CD14-positive monocyte (primary cell): ENCODE data around the gene HTR1D. TPM values are rescaled to one million over a fixed set of nuclear protein-coding genes. Genes with fewer than 3 reads are reported as not detected.

Experiments
- DNase-seq, 3 donors: peaks; one replicate each; pipeline ENCODE4 v3.0.0-alpha.2; 2011 to 2022
- H2AFZ ChIP-seq: 2 replicates; pipeline ENCODE4 v1.6.0; 2012; ENCODE audit warnings: mild to moderate bottlenecking, low read depth, low read length, inconsistent platforms; ENCODE audit not compliant: insufficient read depth, poor library complexity, severe bottlenecking
- H3K27ac ChIP-seq, 2 donors: 1 replicate in 1 of 2; 2 replicates in 1 of 2; pipeline ENCODE4 v1.5.1; 2012 to 2013; ENCODE audit warnings: low read length in 2 of 2, control low read depth in 1 of 2, inconsistent platforms in 1 of 2, low read depth in 1 of 2, mild to moderate bottlenecking in 1 of 2
- H3K27me3 ChIP-seq, 2 donors: one replicate each; pipeline versions ENCODE4 v1.6.0 to v1.6.1; 2011 to 2013; ENCODE audit warnings: low read length in 2 of 2; ENCODE audit not compliant: control insufficient read depth in 2 of 2, insufficient read depth in 2 of 2
- H3K36me3 ChIP-seq, 2 donors: replicated peaks in 1 of 2; 1 replicate in 1 of 2; 2 replicates in 1 of 2; pipeline versions ENCODE4 v1.5.1 to v1.6.1; 2012 to 2013; ENCODE audit warnings: low read length in 2 of 2, control low read depth in 1 of 2, inconsistent platforms in 1 of 2, mild to moderate bottlenecking in 1 of 2; ENCODE audit not compliant: insufficient read depth in 2 of 2, control insufficient read depth in 1 of 2
- H3K4me1 ChIP-seq, 2 donors: 1 replicate in 1 of 2; 2 replicates in 1 of 2; pipeline versions ENCODE4 v1.5.1 to v1.6.1; 2012 to 2013; ENCODE audit warnings: low read length in 2 of 2, control low read depth in 1 of 2, inconsistent platforms in 1 of 2, mild to moderate bottlenecking in 1 of 2, moderate library complexity in 1 of 2; ENCODE audit not compliant: insufficient read depth in 2 of 2, control insufficient read depth in 1 of 2
- H3K4me2 ChIP-seq: replicated peaks from 2 replicates; pipeline ENCODE3; 2012; ENCODE audit warnings: low read length, moderate library complexity, mild to moderate bottlenecking; ENCODE audit not compliant: poor library complexity, severe bottlenecking; ENCODE audit errors: extremely low read depth
- H3K4me3 ChIP-seq, 3 experiments: fragments of 200-600 bp in 1 of 3; sonication (generic) in 1 of 3; replicated peaks in 1 of 3; 1 replicate in 2 of 3; 2 replicates in 1 of 3; pipeline ENCODE4 v1.5.1; 2011 to 2013; ENCODE audit warnings: low read length in 3 of 3, mild to moderate bottlenecking in 3 of 3, control low read depth in 2 of 3, low read depth in 2 of 3, inconsistent platforms in 1 of 3, moderate library complexity in 1 of 3
- H3K79me2 ChIP-seq: 2 replicates; pipeline ENCODE4 v1.6.0; 2012; ENCODE audit warnings: mild to moderate bottlenecking, control low read depth, inconsistent platforms, low read length, moderate library complexity; ENCODE audit not compliant: insufficient read depth
- H3K9ac ChIP-seq: 2 replicates; pipeline ENCODE4 v1.6.0; 2017; ENCODE audit warnings: low read length, mild to moderate bottlenecking; ENCODE audit not compliant: insufficient read depth, poor library complexity, severe bottlenecking
- H3K9me3 ChIP-seq, 2 donors: replicated peaks in 1 of 2; 1 replicate in 1 of 2; 2 replicates in 1 of 2; pipeline versions ENCODE4 v1.5.1 to v1.6.1; 2012 to 2013; ENCODE audit warnings: low read length in 2 of 2, control low read depth in 1 of 2; ENCODE audit not compliant: control insufficient read depth in 1 of 2, insufficient read depth in 1 of 2
- H4K20me1 ChIP-seq: 2 replicates; pipeline ENCODE4 v1.6.0; 2012; ENCODE audit warnings: mild to moderate bottlenecking, low read length, control low read depth, moderate library complexity; ENCODE audit not compliant: insufficient read depth
- H3K27ac Mint-ChIP-seq, 7 donors: one replicate each; pipeline ENCODE4 v1.8.0; 2020; ENCODE audit warnings: mild to moderate bottlenecking in 7 of 7, mixed read lengths in 7 of 7, moderate library complexity in 6 of 7, inconsistent platforms in 2 of 7
- H3K27me3 Mint-ChIP-seq, 3 donors: one replicate each; pipeline ENCODE4 v1.8.0; 2021 to 2022; ENCODE audit warnings: low read depth in 3 of 3, mild to moderate bottlenecking in 3 of 3, mixed read lengths in 3 of 3, moderate library complexity in 3 of 3, inconsistent platforms in 1 of 3
- H3K36me3 Mint-ChIP-seq, 2 donors: one replicate each; pipeline ENCODE4 v1.8.0; 2020; ENCODE audit warnings: mixed read lengths in 2 of 2, inconsistent platforms in 1 of 2, mild to moderate bottlenecking in 1 of 2
- H3K4me1 Mint-ChIP-seq: one replicate; pipeline ENCODE4 v1.8.0; 2020; ENCODE audit warnings: mild to moderate bottlenecking, mixed read lengths
- H3K4me3 Mint-ChIP-seq, 2 donors: one replicate each; pipeline ENCODE4 v1.8.0; 2020; ENCODE audit warnings: mild to moderate bottlenecking in 2 of 2, mixed read lengths in 2 of 2, moderate library complexity in 1 of 2
- H3K9me3 Mint-ChIP-seq, 7 donors: one replicate each; pipeline ENCODE4 v1.8.0; 2020 to 2022; ENCODE audit warnings: mixed read lengths in 7 of 7, mild to moderate bottlenecking in 6 of 7, moderate library complexity in 6 of 7, inconsistent platforms in 2 of 7
- CTCF ChIP-seq: fragments of 200-600 bp; IDR thresholded peaks from one replicate; pipeline ENCODE4 v1.8.0; 2022; ENCODE audit warnings: antibody characterized with exemption, mild to moderate bottlenecking
- WGBS: methylation state at CpG from one replicate; pipeline ENCODE4 v1.1.5; 2013; ENCODE audit warnings: missing lambda C conversion rate; ENCODE audit not compliant: insufficient coverage; 5-methylcytosine and 5-hydroxymethylcytosine counted together
- intact Hi-C, 2 donors: fragments of 100-400 bp; cut with micrococcal nuclease; formaldehyde crosslinking; loops; one replicate each; pipeline versions ENCODE4 v1.15.0 to v1.15.1; 2023
- polyA plus RNA-seq, 3 donors: library from polyadenylated mRNA; depleted of rRNA in 1 of 3; unstranded in 2 of 3; stranded (reverse) in 1 of 3; fragments of 300-500 nt in 2 of 3; fragments of >200 nt in 1 of 3; fragmentation: Illumina TruSeq in 2 of 3; gene quantifications; 1 replicate in 2 of 3; 2 replicates in 1 of 3; pipeline ENCODE4 v1.2.3, GENCODE V29; 2012 to 2021

HTR1D gene
- polyA plus RNA-seq, 3 donors: not detected

- no peak overlapping the region for H3K4me3 Mint-ChIP-seq
- intact Hi-C loops: no loop called here
- Histone ChIP-seq H3K27ac (no peak overlapping the region), H3K36me3 (no peaks in the 10 kb centered on the region), H3K4me1 (no peaks in the 10 kb centered on the region), H3K79me2 (no peaks in the 10 kb centered on the region), H3K9ac (no peak overlapping the region), H2AFZ (no peak overlapping the region), H4K20me1 (no peaks in the 10 kb centered on the region), H3K4me3 (no peak overlapping the region), H3K27me3 (no peaks in the 10 kb centered on the region), H3K9me3 (no peaks in the 10 kb centered on the region), H3K4me2 (no peak overlapping the region)
- no peaks in the 10 kb centered on the region for H3K9me3 Mint-ChIP-seq
- no peak for DNase-seq
- no peak overlapping the region for H3K27ac Mint-ChIP-seq
- no peaks in the 10 kb centered on the region for H3K4me1 Mint-ChIP-seq
- H3K27me3 Mint-ChIP-seq: peaks cover 9 to 13% (median 12%) of the 10 kb centered on the region in 3 donors
- no peak for TF ChIP-seq CTCF
- no peaks in the 10 kb centered on the region for H3K36me3 Mint-ChIP-seq
- WGBS: 93% methylated on average over 5 of the region's 11 CpGs
These were observed 22.9 kb downstream of the HTR1D start for GRCh38 chr1:23194119-23194984.

GRCh38 chr1:23193391-23194118, 23.7 kb downstream of the HTR1D start:
- peaks cover 2% of the 10 kb centered on the region for H3K4me1 Mint-ChIP-seq
- no peak overlapping the region for H3K4me3 ChIP-seq
- H3K27me3 ChIP-seq: no peaks in the 10 kb centered on the region
- H3K36me3 Mint-ChIP-seq: no peaks in the 10 kb centered on the region
- H4K20me1 ChIP-seq: no peaks in the 10 kb centered on the region
- H3K9ac ChIP-seq: no peak overlapping the region
- H3K27me3 Mint-ChIP-seq: peaks cover 10 to 13% (median 12%) of the 10 kb centered on the region in 3 donors
- TF ChIP-seq CTCF: no peak
- 97% methylated on average over 27 of the region's 27 CpGs for WGBS
- no peak overlapping the region for H3K4me3 Mint-ChIP-seq
- DNase-seq: no peak
- intact Hi-C loops: no loop called here
- no peaks in the 10 kb centered on the region for H3K79me2 ChIP-seq
- H3K27ac Mint-ChIP-seq: peak overlapping the region in 1 of 7 donors; percentile 13
- H3K4me2 ChIP-seq: no peak overlapping the region
- H2AFZ ChIP-seq: no peak overlapping the region
- no peak overlapping the region for H3K27ac ChIP-seq
- no peaks in the 10 kb centered on the region for H3K9me3 Mint-ChIP-seq
- no peaks in the 10 kb centered on the region for H3K9me3 ChIP-seq
- no peaks in the 10 kb centered on the region for H3K4me1 ChIP-seq
- no peaks in the 10 kb centered on the region for H3K36me3 ChIP-seq
